Stomach smooth muscle (tissue), 2 donors: ENCODE results near the gene PLXNB1.
A peak's percentile ranks its signal among the peaks of the same experiment; 100 is the strongest.

Experiments used
- H3K27ac ChIP-seq: one replicate; pipeline ENCODE4 v1.7.0; 2013; ENCODE audit warnings: mild to moderate bottlenecking, low read length, inconsistent platforms
- H3K27me3 ChIP-seq, 2 donors: one replicate each; pipeline ENCODE4 v1.7.0; 2013; ENCODE audit warnings: low read length in 2 of 2; ENCODE audit not compliant: insufficient read depth in 2 of 2, control insufficient read depth in 1 of 2
- H3K36me3 ChIP-seq, 2 donors: one replicate each; pipeline ENCODE4 v1.7.0; 2013; ENCODE audit warnings: low read length in 2 of 2; ENCODE audit not compliant: control insufficient read depth in 2 of 2, insufficient read depth in 2 of 2
- H3K4me1 ChIP-seq: one replicate; pipeline ENCODE4 v1.7.0; 2013; ENCODE audit warnings: low read length; ENCODE audit not compliant: control insufficient read depth, insufficient read depth
- H3K4me3 ChIP-seq, 2 donors: one replicate each; pipeline ENCODE4 v1.7.0; 2013; ENCODE audit warnings: low read length in 2 of 2
- H3K9ac ChIP-seq, 2 donors: one replicate each; pipeline ENCODE4 v1.7.0; 2013; ENCODE audit warnings: low read length in 2 of 2, mild to moderate bottlenecking in 1 of 2
- H3K9me3 ChIP-seq, 2 donors: one replicate each; pipeline ENCODE4 v1.7.0; 2013; ENCODE audit warnings: low read length in 2 of 2; ENCODE audit not compliant: control insufficient read depth in 2 of 2
- donor health status: healthy.
- donor health status: Pancreatic carcinoma.

Gene PLXNB1

GRCh38 chr3:48472923-48473616, 43.2 kb upstream of the PLXNB1 start:
- Histone ChIP-seq H3K9ac (peak overlapping the region; percentile 98 to 100), H3K36me3 (peaks cover 10 to 12% of the 10 kb centered on the region in 2 donors), H3K4me3 (peak overlapping the region; percentile 92 to 97), H3K4me1 (peaks cover 45% of the 10 kb centered on the region), H3K27me3 (no peaks in the 10 kb centered on the region), H3K9me3 (no peaks in the 10 kb centered on the region), H3K27ac (peak overlapping the region; percentile 97)

- peaks cover 48% of the 10 kb centered on the region for H3K4me1 ChIP-seq
- H3K4me3 ChIP-seq: peak overlapping the region; percentile 92 to 97
- peaks cover 14 to 17% of the 10 kb centered on the region in 2 donors for H3K36me3 ChIP-seq
- peak overlapping the region; percentile 97 for H3K27ac ChIP-seq
- H3K9ac ChIP-seq: peak overlapping the region; percentile 98 to 100
- H3K27me3 ChIP-seq: no peaks in the 10 kb centered on the region
- H3K9me3 ChIP-seq: no peaks in the 10 kb centered on the region
These were observed 42.7 kb upstream of the PLXNB1 start for GRCh38 chr3:48472673-48472922.

- no peak overlapping the region for H3K4me3 ChIP-seq
- H3K4me1 ChIP-seq: peaks cover 72% of the 10 kb centered on the region
- no peaks in the 10 kb centered on the region for H3K9me3 ChIP-seq
- peak overlapping the region; percentile 18 for H3K27ac ChIP-seq
- H3K27me3 ChIP-seq: no peaks in the 10 kb centered on the region
- H3K9ac ChIP-seq: peak overlapping the region in 1 of 2 donors; percentile 58
- H3K36me3 ChIP-seq: peaks cover 19 to 20% of the 10 kb centered on the region in 2 donors
These were observed 40.4 kb upstream of the PLXNB1 start for GRCh38 chr3:48470286-48470685.

- H3K36me3 ChIP-seq: peaks cover 19 to 20% of the 10 kb centered on the region in 2 donors
- no peak overlapping the region for H3K27ac ChIP-seq
- H3K9me3 ChIP-seq: no peaks in the 10 kb centered on the region
- H3K27me3 ChIP-seq: no peaks in the 10 kb centered on the region
- H3K4me3 ChIP-seq: no peak overlapping the region
- H3K9ac ChIP-seq: peak overlapping the region in 1 of 2 donors; percentile 58
- H3K4me1 ChIP-seq: peaks cover 75% of the 10 kb centered on the region
These were observed 39.4 kb upstream of the PLXNB1 start for GRCh38 chr3:48469046-48469915.

GRCh38 chr3:48468329-48468731, 38.4 kb upstream of the PLXNB1 start:
- Histone ChIP-seq H3K27me3 (no peaks in the 10 kb centered on the region), H3K36me3 (peaks cover 19 to 20% of the 10 kb centered on the region in 2 donors), H3K4me3 (no peak overlapping the region), H3K4me1 (peaks cover 73% of the 10 kb centered on the region), H3K9me3 (no peaks in the 10 kb centered on the region), H3K9ac (peak overlapping the region in 1 of 2 donors; percentile 13), H3K27ac (peak overlapping the region; percentile 98)

- H3K27me3 ChIP-seq: no peaks in the 10 kb centered on the region
- H3K9me3 ChIP-seq: no peaks in the 10 kb centered on the region
- H3K9ac ChIP-seq: peak overlapping the region; percentile 89 to 95
- H3K36me3 ChIP-seq: peaks cover 20 to 23% of the 10 kb centered on the region in 2 donors
- H3K4me3 ChIP-seq: peak overlapping the region in 1 of 2 donors; percentile 79
- H3K4me1 ChIP-seq: peaks cover 69% of the 10 kb centered on the region
- H3K27ac ChIP-seq: peak overlapping the region; percentile 98
These were observed 37.8 kb upstream of the PLXNB1 start for GRCh38 chr3:48467473-48468267.

GRCh38 chr3:48467110-48467454, 37.2 kb upstream of the PLXNB1 start:
- no peaks in the 10 kb centered on the region for H3K27me3 ChIP-seq
- H3K9ac ChIP-seq: peak overlapping the region; percentile 89 to 95
- no peaks in the 10 kb centered on the region for H3K9me3 ChIP-seq
- peaks cover 67% of the 10 kb centered on the region for H3K4me1 ChIP-seq
- H3K4me3 ChIP-seq: peak overlapping the region; percentile 68 to 79
- H3K36me3 ChIP-seq: peaks cover 20 to 23% of the 10 kb centered on the region in 2 donors
- H3K27ac ChIP-seq: peak overlapping the region; percentile 98

GRCh38 chr3:48466386-48467109, 36.7 kb upstream of the PLXNB1 start:
- Histone ChIP-seq H3K9me3 (no peaks in the 10 kb centered on the region), H3K9ac (peak overlapping the region; percentile 89 to 95), H3K27ac (peak overlapping the region; percentile 98), H3K4me1 (peaks cover 62% of the 10 kb centered on the region), H3K36me3 (peaks cover 20 to 23% of the 10 kb centered on the region in 2 donors), H3K4me3 (peak overlapping the region; percentile 68 to 79), H3K27me3 (no peaks in the 10 kb centered on the region)

- H3K4me3 ChIP-seq: peak overlapping the region; percentile 68 to 79
- H3K9me3 ChIP-seq: no peaks in the 10 kb centered on the region
- H3K9ac ChIP-seq: peak overlapping the region; percentile 89 to 95
- H3K36me3 ChIP-seq: peaks cover 27 to 30% of the 10 kb centered on the region in 2 donors
- H3K4me1 ChIP-seq: peaks cover 59% of the 10 kb centered on the region
- H3K27me3 ChIP-seq: no peaks in the 10 kb centered on the region
- H3K27ac ChIP-seq: peak overlapping the region; percentile 98
These were observed 35.9 kb upstream of the PLXNB1 start for GRCh38 chr3:48465531-48466378.
